HL-60 (cell line): ENCODE measurements around the gene TAF4.

Experiments used
- GABPA ChIP-seq: IDR thresholded peaks from 2 replicates; pipeline ENCODE4 v1.6.1; 2012; ENCODE audit warnings: low read depth
- POLR2AphosphoS5 ChIP-seq: IDR thresholded peaks from 2 replicates; pipeline ENCODE4 v1.6.1; 2012; ENCODE audit warnings: low read depth
- SPI1 ChIP-seq: IDR thresholded peaks from 2 replicates; pipeline ENCODE4 v1.6.1; 2012; ENCODE audit warnings: low read depth, mild to moderate bottlenecking, borderline replicate concordance
- TF ChIP-seq, protein P1 (sequence below): IDR thresholded peaks from one replicate; pipeline ENCODE4 v1.5.1; 2011; ENCODE audit warnings: low read length, control low read depth, inconsistent platforms; ENCODE audit not compliant: insufficient read depth
- TF ChIP-seq, protein P2 (sequence below): IDR thresholded peaks from 2 replicates; pipeline ENCODE4 v1.6.1; 2012; ENCODE audit warnings: low read depth; ENCODE audit not compliant: insufficient replicate concordance

DNA sequence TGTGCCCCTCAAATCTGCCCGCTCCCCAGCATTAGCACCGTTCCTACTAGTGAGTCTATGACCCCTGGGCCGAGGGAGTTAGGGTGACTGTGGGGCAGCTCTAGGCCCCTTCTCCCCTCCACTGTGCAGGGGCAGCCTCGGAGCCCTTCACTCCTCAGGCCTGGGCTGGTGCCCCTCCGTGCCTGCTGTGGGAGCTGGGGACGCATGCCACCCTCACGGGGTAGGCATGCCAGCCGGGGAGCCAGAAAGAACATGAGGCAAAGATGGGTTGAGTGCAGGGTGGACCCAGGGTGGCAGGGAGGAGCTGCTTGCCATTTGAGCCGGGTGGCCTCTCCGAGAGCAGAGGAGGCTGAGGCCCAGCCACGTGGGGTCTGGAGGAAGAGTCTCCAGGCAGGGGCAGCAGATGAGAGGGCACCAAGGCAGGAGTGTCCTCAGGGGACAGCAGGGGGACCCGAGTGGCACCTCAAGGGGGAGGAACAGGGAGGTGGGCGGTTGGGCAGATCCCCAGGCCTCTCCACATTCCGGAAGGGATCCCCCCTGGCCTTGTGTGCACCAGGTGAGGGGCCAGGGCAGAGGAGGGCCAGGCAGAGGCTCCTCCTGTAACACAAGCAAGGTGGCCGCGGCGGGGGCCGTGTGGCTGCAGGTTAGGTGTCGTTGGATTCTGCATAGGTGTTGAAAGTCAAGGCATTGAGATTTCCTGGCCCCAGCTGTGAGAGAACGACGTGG, 38.0 kb upstream of the TAF4 start:
- no peak for TF ChIP-seq POLR2AphosphoS5
- TF ChIP-seq, protein P1, sequence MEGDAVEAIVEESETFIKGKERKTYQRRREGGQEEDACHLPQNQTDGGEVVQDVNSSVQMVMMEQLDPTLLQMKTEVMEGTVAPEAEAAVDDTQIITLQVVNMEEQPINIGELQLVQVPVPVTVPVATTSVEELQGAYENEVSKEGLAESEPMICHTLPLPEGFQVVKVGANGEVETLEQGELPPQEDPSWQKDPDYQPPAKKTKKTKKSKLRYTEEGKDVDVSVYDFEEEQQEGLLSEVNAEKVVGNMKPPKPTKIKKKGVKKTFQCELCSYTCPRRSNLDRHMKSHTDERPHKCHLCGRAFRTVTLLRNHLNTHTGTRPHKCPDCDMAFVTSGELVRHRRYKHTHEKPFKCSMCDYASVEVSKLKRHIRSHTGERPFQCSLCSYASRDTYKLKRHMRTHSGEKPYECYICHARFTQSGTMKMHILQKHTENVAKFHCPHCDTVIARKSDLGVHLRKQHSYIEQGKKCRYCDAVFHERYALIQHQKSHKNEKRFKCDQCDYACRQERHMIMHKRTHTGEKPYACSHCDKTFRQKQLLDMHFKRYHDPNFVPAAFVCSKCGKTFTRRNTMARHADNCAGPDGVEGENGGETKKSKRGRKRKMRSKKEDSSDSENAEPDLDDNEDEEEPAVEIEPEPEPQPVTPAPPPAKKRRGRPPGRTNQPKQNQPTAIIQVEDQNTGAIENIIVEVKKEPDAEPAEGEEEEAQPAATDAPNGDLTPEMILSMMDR, result no peak
- no peak for TF ChIP-seq GABPA
- TF ChIP-seq SPI1, result no peak
- TF ChIP-seq, protein P2, sequence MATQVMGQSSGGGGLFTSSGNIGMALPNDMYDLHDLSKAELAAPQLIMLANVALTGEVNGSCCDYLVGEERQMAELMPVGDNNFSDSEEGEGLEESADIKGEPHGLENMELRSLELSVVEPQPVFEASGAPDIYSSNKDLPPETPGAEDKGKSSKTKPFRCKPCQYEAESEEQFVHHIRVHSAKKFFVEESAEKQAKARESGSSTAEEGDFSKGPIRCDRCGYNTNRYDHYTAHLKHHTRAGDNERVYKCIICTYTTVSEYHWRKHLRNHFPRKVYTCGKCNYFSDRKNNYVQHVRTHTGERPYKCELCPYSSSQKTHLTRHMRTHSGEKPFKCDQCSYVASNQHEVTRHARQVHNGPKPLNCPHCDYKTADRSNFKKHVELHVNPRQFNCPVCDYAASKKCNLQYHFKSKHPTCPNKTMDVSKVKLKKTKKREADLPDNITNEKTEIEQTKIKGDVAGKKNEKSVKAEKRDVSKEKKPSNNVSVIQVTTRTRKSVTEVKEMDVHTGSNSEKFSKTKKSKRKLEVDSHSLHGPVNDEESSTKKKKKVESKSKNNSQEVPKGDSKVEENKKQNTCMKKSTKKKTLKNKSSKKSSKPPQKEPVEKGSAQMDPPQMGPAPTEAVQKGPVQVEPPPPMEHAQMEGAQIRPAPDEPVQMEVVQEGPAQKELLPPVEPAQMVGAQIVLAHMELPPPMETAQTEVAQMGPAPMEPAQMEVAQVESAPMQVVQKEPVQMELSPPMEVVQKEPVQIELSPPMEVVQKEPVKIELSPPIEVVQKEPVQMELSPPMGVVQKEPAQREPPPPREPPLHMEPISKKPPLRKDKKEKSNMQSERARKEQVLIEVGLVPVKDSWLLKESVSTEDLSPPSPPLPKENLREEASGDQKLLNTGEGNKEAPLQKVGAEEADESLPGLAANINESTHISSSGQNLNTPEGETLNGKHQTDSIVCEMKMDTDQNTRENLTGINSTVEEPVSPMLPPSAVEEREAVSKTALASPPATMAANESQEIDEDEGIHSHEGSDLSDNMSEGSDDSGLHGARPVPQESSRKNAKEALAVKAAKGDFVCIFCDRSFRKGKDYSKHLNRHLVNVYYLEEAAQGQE, result no peak
